Measurements from ENCODE around the gene MVB12B.

DNA sequence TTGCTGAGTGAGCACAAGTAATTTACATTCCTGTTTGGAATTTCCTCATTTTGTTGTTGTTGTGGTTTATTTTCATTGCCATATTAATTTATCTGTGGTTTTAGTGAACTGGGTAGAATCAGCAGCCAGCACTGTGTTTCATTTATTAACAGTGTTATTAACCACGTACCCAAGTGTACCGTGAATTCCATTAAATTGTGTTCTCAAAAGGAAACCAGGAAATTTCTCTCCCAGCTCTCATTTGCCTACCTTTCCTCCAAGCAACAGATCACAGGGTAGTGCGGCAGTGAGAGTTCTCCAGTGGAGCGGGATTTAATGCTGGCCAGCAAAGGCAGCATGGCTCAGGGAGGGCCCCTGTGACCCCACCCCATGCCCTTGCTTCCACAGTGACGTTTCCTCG is 54.6 kb downstream of the MVB12B start:
- TF ChIP-seq, protein P1, sequence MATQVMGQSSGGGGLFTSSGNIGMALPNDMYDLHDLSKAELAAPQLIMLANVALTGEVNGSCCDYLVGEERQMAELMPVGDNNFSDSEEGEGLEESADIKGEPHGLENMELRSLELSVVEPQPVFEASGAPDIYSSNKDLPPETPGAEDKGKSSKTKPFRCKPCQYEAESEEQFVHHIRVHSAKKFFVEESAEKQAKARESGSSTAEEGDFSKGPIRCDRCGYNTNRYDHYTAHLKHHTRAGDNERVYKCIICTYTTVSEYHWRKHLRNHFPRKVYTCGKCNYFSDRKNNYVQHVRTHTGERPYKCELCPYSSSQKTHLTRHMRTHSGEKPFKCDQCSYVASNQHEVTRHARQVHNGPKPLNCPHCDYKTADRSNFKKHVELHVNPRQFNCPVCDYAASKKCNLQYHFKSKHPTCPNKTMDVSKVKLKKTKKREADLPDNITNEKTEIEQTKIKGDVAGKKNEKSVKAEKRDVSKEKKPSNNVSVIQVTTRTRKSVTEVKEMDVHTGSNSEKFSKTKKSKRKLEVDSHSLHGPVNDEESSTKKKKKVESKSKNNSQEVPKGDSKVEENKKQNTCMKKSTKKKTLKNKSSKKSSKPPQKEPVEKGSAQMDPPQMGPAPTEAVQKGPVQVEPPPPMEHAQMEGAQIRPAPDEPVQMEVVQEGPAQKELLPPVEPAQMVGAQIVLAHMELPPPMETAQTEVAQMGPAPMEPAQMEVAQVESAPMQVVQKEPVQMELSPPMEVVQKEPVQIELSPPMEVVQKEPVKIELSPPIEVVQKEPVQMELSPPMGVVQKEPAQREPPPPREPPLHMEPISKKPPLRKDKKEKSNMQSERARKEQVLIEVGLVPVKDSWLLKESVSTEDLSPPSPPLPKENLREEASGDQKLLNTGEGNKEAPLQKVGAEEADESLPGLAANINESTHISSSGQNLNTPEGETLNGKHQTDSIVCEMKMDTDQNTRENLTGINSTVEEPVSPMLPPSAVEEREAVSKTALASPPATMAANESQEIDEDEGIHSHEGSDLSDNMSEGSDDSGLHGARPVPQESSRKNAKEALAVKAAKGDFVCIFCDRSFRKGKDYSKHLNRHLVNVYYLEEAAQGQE (IDR thresholded peaks at IDR 0.05; ENCODE audit: insufficient read depth in 1 of 2, low read depth in 2 of 2, low read length in 1 of 2) = no peak
- TF ChIP-seq, protein P2, sequence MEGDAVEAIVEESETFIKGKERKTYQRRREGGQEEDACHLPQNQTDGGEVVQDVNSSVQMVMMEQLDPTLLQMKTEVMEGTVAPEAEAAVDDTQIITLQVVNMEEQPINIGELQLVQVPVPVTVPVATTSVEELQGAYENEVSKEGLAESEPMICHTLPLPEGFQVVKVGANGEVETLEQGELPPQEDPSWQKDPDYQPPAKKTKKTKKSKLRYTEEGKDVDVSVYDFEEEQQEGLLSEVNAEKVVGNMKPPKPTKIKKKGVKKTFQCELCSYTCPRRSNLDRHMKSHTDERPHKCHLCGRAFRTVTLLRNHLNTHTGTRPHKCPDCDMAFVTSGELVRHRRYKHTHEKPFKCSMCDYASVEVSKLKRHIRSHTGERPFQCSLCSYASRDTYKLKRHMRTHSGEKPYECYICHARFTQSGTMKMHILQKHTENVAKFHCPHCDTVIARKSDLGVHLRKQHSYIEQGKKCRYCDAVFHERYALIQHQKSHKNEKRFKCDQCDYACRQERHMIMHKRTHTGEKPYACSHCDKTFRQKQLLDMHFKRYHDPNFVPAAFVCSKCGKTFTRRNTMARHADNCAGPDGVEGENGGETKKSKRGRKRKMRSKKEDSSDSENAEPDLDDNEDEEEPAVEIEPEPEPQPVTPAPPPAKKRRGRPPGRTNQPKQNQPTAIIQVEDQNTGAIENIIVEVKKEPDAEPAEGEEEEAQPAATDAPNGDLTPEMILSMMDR (IDR thresholded peaks at IDR 0.05) = no peak
- no peak for TF ChIP-seq SIN3A (IDR thresholded peaks at IDR 0.05; ENCODE audit: borderline replicate concordance, insufficient read depth, low read depth, low read length)
- TF ChIP-seq TCF7L2 (IDR thresholded peaks at IDR 0.05; ENCODE audit: low read depth, low read length) = no peak
- no peak for TF ChIP-seq POLR2AphosphoS5 (IDR thresholded peaks at IDR 0.05; ENCODE audit: low read depth, low read length)
